Cardiac muscle cell (in vitro differentiated cells and primary cell): ENCODE measurements around the gene AQP12B. TPM values are rescaled to one million over a fixed set of nuclear protein-coding genes. Genes with fewer than 3 reads are reported as not detected.

Experiments used
- DNase-seq, 2 donors: peaks; one replicate each; pipeline versions ENCODE4 v3.0.0 to v3.0.0-alpha.2; 2010 to 2017; ENCODE audit warnings: low read depth in 1 of 2, low spot score in 1 of 2
- H3K27ac ChIP-seq: fragments of 200-600 bp; sonication (generic); 2 replicates; pipeline ENCODE4 v1.5.1; 2016
- H3K27me3 ChIP-seq: fragments of 200-600 bp; sonication (generic); 2 replicates; pipeline ENCODE4 v1.6.0; 2016; ENCODE audit warnings: control low read depth
- H3K36me3 ChIP-seq: fragments of 200-600 bp; sonication (generic); 2 replicates; pipeline ENCODE4 v1.5.1; 2016; ENCODE audit warnings: control low read depth
- H3K4me1 ChIP-seq: fragments of 200-600 bp; sonication (generic); 2 replicates; pipeline ENCODE4 v1.8.1; 2017; ENCODE audit warnings: low read depth, mild to moderate bottlenecking, mixed run types
- H3K4me3 ChIP-seq: fragments of 200-600 bp; sonication (generic); 2 replicates; pipeline ENCODE4 v1.5.1; 2016; ENCODE audit warnings: mild to moderate bottlenecking
- H3K9me3 ChIP-seq: fragments of 200-600 bp; sonication (generic); 2 replicates; pipeline ENCODE4 v1.5.1; 2017; ENCODE audit warnings: low read depth, mild to moderate bottlenecking, control low read depth
- polyA plus RNA-seq: library from polyadenylated mRNA; unstranded; fragments of >200 nt; fragmentation: Nextera tagmentation; extraction: Ambion mirVana; gene quantifications from 2 replicates; pipeline ENCODE4 v1.2.1, GENCODE V29; 2016
- total RNA-seq: library from RNA; depleted of rRNA; stranded (reverse); fragments of >200 nt; gene quantifications from 2 replicates; pipeline ENCODE4 v1.2.3, GENCODE V29; 2016
- TF ChIP-seq, protein P1 (sequence below): IDR thresholded peaks from 2 replicates; pipeline ENCODE4 v1.5.1; 2012; ENCODE audit warnings: low read depth, mild to moderate bottlenecking, low read length

The AQP12B gene
- total and polyA plus RNA-seq, 2 experiments from 2014 or later = not detected

DNA sequence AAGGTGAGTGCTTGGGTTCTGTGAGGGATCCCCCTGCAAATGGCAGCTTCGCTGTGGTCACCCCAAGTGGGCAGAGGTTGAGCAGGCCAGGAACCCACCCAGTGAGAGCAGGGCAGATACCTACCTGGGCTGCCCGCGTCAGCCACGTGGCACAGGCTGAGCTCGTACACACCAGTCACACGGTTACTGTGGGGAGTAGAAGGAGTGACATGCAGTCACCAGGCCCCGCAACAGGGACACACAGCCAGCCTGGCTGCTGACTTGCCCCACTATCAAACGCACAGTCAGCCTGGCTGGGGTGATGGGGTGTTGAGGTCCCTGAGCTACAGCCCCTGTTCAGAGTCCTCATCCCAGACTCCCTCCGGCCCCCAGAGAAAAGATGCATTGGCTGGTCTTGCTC is 41.2 kb upstream of the AQP12B start:
- DNase-seq = no peak
- TF ChIP-seq, protein P1, sequence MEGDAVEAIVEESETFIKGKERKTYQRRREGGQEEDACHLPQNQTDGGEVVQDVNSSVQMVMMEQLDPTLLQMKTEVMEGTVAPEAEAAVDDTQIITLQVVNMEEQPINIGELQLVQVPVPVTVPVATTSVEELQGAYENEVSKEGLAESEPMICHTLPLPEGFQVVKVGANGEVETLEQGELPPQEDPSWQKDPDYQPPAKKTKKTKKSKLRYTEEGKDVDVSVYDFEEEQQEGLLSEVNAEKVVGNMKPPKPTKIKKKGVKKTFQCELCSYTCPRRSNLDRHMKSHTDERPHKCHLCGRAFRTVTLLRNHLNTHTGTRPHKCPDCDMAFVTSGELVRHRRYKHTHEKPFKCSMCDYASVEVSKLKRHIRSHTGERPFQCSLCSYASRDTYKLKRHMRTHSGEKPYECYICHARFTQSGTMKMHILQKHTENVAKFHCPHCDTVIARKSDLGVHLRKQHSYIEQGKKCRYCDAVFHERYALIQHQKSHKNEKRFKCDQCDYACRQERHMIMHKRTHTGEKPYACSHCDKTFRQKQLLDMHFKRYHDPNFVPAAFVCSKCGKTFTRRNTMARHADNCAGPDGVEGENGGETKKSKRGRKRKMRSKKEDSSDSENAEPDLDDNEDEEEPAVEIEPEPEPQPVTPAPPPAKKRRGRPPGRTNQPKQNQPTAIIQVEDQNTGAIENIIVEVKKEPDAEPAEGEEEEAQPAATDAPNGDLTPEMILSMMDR = no peak
- Histone ChIP-seq H3K27me3 (no peaks in the 10 kb centered on the region), H3K4me3 (no peak overlapping the region), H3K4me1 (no peaks in the 10 kb centered on the region), H3K36me3 (no peaks in the 10 kb centered on the region), H3K27ac (no peak overlapping the region), H3K9me3 (no peaks in the 10 kb centered on the region)

DNA sequence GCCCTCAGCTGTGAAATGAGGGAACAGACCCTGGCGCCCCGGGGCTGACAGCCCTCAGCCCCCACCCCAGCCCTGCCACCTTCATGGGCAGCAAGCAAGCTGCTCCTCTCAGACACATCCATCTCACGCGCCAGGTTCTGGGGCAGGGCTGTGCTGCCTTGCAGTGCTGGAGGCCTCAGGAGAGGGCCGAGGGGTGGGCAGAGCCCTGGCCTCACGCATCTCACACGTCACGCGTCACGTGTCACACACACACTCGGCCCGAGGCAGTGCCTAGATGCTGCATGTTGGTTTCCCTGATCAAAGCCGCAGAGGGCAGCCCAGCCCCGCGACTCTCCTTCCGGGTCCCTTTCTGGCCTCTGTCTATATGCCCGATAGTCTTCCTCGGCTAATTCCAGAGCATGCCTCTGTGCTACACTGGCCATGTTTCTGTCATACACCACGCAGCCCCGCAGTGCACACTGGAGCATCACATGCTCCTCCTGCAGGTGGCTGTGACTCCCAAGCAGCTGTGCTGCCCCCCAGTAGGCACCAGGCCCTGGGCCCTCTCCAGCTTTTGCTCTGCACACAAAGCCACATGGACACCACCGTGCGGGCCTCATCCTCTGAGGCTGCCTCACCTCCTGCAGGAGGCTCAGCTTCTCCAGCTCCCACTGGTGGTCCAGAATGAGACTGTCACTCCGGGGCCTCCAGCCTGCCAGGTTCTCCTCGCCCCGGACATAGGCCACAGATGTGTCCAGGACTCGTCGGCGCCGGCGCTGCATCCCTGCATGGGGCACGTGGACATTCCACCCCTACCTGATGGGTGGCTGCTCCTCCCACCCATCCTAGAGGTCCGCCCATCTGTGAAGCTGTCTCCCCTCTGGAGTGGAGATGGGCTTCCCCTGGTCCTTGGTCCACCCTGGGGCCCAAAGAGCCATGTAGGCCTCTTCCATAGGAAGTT is 40.4 kb upstream of the AQP12B start:
- TF ChIP-seq, protein P1 = no peak
- no peak for DNase-seq

DNA sequence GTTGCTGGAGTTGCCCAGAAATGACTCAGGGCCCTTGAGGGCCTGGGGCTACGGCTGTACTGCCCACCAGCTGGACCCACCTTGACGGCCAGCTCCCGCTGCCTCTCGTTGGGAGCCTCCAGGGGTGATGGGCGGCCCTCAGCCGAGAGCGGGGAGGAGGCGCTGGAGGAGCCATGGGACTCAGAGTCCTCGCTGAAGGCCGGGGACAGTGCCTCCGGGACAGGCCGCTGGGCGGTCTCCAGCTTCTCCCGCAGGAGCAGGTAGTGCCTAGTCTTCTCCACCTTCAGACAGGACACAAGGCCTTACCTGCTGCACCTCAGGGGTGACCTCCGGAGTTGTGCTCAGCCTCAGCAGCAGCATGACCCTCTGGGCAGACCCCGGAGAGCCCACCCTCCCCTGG is 39.7 kb upstream of the AQP12B start:
- Histone ChIP-seq H3K4me1 (no peaks in the 10 kb centered on the region), H3K27me3 (no peaks in the 10 kb centered on the region), H3K4me3 (no peak overlapping the region), H3K27ac (no peak overlapping the region), H3K9me3 (no peaks in the 10 kb centered on the region), H3K36me3 (no peaks in the 10 kb centered on the region)
- no peak for DNase-seq
- TF ChIP-seq, protein P1 = no peak

More for the DNA sequence above, 40.4 kb upstream of the AQP12B start:
- Histone ChIP-seq H3K4me3 (no peak overlapping the region), H3K36me3 (no peaks in the 10 kb centered on the region), H3K27me3 (no peaks in the 10 kb centered on the region), H3K27ac (no peak overlapping the region), H3K4me1 (no peaks in the 10 kb centered on the region), H3K9me3 (no peaks in the 10 kb centered on the region)

DNA sequence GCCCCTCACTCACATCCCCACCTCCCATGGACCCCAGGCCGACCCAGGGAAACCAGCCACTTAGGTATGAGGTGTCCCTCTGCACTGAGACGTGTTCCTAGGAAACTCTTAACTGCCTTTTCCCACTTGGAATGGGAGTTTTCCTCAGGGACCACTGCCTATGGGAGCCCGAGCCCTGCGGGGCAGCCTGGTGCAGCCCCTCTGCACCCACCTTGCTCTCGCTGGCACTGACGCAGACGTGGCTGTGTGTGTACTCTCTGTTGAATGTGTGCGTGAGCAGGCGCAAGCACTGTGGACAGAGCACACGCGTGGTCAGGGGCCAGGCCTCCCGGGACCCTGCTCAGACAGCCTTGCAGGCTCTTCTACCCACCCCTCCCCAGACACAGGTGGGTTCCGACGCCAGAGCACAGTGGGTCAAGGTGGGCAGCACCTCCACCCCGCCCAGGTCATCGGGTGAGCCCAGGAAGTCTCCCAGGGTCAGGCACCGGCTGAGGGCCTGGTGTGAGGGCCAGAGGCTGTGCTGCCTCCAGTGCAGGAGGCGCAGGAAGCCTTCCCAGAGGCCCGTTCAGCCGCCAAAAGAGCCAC is 39.0 kb upstream of the AQP12B start:
- DNase-seq = no peak
- no peaks in the 10 kb centered on the region for H3K4me1 ChIP-seq
- H3K9me3 ChIP-seq = no peaks in the 10 kb centered on the region
- H3K27me3 ChIP-seq = no peaks in the 10 kb centered on the region
- TF ChIP-seq, protein P1 = no peak
- no peaks in the 10 kb centered on the region for H3K36me3 ChIP-seq
- no peak overlapping the region for H3K27ac ChIP-seq
- no peak overlapping the region for H3K4me3 ChIP-seq

DNA sequence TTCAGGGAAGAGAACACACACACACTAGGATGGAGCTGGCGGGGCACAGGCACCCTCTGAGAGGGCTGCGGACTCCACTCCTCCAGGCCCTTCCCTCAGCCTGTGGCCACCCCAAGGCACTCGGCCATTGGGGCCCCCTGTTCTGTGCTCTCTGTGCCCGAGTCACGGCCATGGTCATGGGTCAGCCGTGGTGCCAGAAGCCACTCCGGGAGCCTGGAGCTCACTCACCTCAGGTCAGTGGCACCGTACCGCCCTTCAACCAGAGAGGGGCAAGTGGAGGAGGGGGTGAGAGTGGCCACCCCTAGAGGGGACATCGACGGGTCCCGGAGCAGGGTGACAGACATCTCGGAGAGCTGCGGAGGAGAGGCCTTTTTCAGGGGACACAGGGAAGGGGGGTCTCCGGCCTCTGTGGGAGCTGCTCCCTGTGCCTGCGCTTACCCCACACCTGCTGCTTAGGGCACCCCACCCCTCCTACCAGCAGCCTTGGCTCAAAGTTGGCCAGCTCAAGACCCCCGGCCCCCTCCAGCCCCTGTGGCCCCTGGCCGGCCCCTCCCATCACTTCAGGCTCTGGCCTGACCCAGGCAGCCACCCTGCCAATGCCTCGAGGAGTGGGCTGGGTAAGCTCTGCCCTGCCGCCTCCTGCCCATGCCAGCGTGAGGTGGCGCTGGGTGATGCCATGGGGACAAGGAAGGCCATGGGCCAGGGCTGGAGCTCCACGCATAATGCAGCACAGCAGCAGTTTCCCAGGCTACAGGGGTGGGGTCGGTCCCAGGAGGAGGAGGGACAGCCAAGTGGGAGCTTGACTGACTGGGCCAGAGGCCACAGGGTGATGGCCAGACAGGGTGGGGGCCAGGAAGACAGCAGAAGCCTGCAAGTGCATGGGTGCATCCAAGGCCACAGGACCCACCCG is 38.3 kb upstream of the AQP12B start:
- H3K36me3 ChIP-seq = no peaks in the 10 kb centered on the region

More for the DNA sequence above, 38.3 kb upstream of the AQP12B start:
- Histone ChIP-seq H3K27me3 (no peaks in the 10 kb centered on the region), H3K9me3 (no peaks in the 10 kb centered on the region), H3K4me3 (no peak overlapping the region), H3K4me1 (no peaks in the 10 kb centered on the region), H3K27ac (no peak overlapping the region)
- TF ChIP-seq, protein P1 = no peak
- DNase-seq = no peak
